ENCODE results near the gene NXPE1.

GRCh38 chr11:114525682-114526081, 34.0 kb downstream of the NXPE1 start:
- no peak for TF ChIP-seq CTCF (IDR thresholded peaks at IDR 0.05; ENCODE audit: insufficient read depth, low read depth, low read length)
- TF ChIP-seq EZH2 (IDR thresholded peaks at IDR 0.05; ENCODE audit: insufficient read depth, low read length), result no peak

Measured in astrocyte (in vitro differentiated cells and primary cell).